OCI-LY7 (cell line): ENCODE measurements around the gene HSPH1. TPM values are rescaled to one million over a fixed set of nuclear protein-coding genes. Genes with fewer than 3 reads are reported as not detected.
"Not testable (repeated sequence)": the region's sequence is repeated elsewhere in the genome, so short reads cannot be mapped to it uniquely, and the experiment has no call there.

ENCODE experiments used
- BruUV-seq: library from RNA; stranded (reverse); fragments of 400-500 nt; replicated peaks from 2 replicates; lab custom pipeline; 2021; lab: Mats Ljungman, UMichigan
- CTCF ChIA-PET: fragments of 300-600 bp; sonication (Branson Sonifier 250); formaldehyde crosslinking; loops from one replicate; lab custom pipeline; 2022; ENCODE audit warnings: antibody characterized with exemption; ENCODE audit not compliant: unreplicated experiment; lab: Charles Lee
- POLR2A ChIA-PET: fragments of 300-600 bp; sonication (Branson Sonifier 250); formaldehyde crosslinking; loops from one replicate; lab custom pipeline; 2022; ENCODE audit warnings: antibody characterized with exemption; lab: Charles Lee
- DNase-seq: peaks from one replicate; pipeline ENCODE4 v3.0.0-alpha.2; 2015; ENCODE audit warnings: low spot score
- H2AFZ ChIP-seq: fragments of 200-600 bp; sonication (generic), shearing (Covaris generic); 2 replicates; pipeline ENCODE4 v1.6.1; 2014; ENCODE audit warnings: mild to moderate bottlenecking, antibody characterized with exemption, low read length, moderate library complexity
- H3K27ac ChIP-seq: fragments of 200-600 bp; sonication (generic); 2 replicates; pipeline ENCODE4 v1.5.1; 2014; ENCODE audit warnings: mixed run types, low read depth, mild to moderate bottlenecking, moderate library complexity, low read length, inconsistent platforms; ENCODE audit not compliant: poor library complexity, severe bottlenecking
- H3K36me3 ChIP-seq: fragments of 200-600 bp; sonication (generic); 2 replicates; pipeline ENCODE4 v1.6.1; 2014; ENCODE audit warnings: mild to moderate bottlenecking, antibody characterized with exemption, low read length, moderate library complexity, mixed read lengths; ENCODE audit not compliant: insufficient read depth
- H3K4me1 ChIP-seq: fragments of 200-600 bp; sonication (generic); 2 replicates; pipeline ENCODE4 v1.5.1; 2014; ENCODE audit warnings: mild to moderate bottlenecking, low read length; ENCODE audit not compliant: insufficient read depth, poor library complexity, severe bottlenecking
- H3K4me2 ChIP-seq: fragments of 200-600 bp; sonication (generic); 2 replicates; pipeline ENCODE4 v1.6.1; 2014; ENCODE audit warnings: mild to moderate bottlenecking, low read length
- H3K4me3 ChIP-seq: fragments of 200-600 bp; sonication (generic); 2 replicates; pipeline ENCODE4 v1.5.1; 2014; ENCODE audit warnings: mild to moderate bottlenecking, low read depth, low read length; ENCODE audit not compliant: poor library complexity, severe bottlenecking
- H3K79me2 ChIP-seq: fragments of 200-600 bp; sonication (generic); 2 replicates; pipeline ENCODE4 v1.6.1; 2016; ENCODE audit warnings: low read depth, mild to moderate bottlenecking, low read length, moderate library complexity, mixed read lengths; ENCODE audit not compliant: insufficient read depth
- H3K9me2 ChIP-seq: fragments of 200-600 bp; sonication (generic); 2 replicates; pipeline ENCODE4 v1.6.1; 2016; ENCODE audit warnings: mild to moderate bottlenecking, low read length, mixed read lengths; ENCODE audit not compliant: insufficient read depth
- H3K9me3 ChIP-seq: fragments of 200-600 bp; sonication (generic); 2 replicates; pipeline ENCODE4 v1.6.1; 2014; ENCODE audit warnings: mild to moderate bottlenecking, mixed run types, low read length, mixed read lengths
- H4K20me1 ChIP-seq: fragments of 200-600 bp; sonication (generic); 2 replicates; pipeline ENCODE4 v1.6.1; 2014; ENCODE audit warnings: mild to moderate bottlenecking, antibody characterized with exemption, low read length, moderate library complexity, mixed read lengths; ENCODE audit not compliant: insufficient read depth
- EZH2phosphoT487 ChIP-seq: fragments of 200-600 bp; sonication (generic); IDR thresholded peaks from 2 replicates; pipeline ENCODE4 v1.6.1; 2018; ENCODE audit warnings: low read depth, borderline replicate concordance, mild to moderate bottlenecking, mixed run types, antibody characterized with exemption, low read length, moderate library complexity, mixed read lengths
- intact Hi-C: fragments of 100-400 bp; cut with micrococcal nuclease; formaldehyde crosslinking; loops from one replicate; pipeline ENCODE4 v1.10.0; 2022; ENCODE audit not compliant: unreplicated experiment
- total RNA-seq, 2 experiments: library from RNA; depleted of rRNA in 1 of 2; stranded (reverse); fragments of >200 nt in 1 of 2; shearing (Covaris generic) in 1 of 2; gene quantifications; 2 replicates each; pipeline ENCODE4 v1.2.3, GENCODE V29; 2014 to 2022
- TF ChIP-seq, protein P1 (sequence below): fragments of 200-600 bp; sonication (generic); conservative IDR thresholded peaks from 2 replicates; pipeline ENCODE4 v1.5.1; 2014; ENCODE audit warnings: mild to moderate bottlenecking, antibody characterized with exemption, low read length, moderate library complexity, mixed read lengths

The HSPH1 gene
- total RNA-seq, 2 experiments from 2014 or later: 89.6 to 176 TPM

DNA sequence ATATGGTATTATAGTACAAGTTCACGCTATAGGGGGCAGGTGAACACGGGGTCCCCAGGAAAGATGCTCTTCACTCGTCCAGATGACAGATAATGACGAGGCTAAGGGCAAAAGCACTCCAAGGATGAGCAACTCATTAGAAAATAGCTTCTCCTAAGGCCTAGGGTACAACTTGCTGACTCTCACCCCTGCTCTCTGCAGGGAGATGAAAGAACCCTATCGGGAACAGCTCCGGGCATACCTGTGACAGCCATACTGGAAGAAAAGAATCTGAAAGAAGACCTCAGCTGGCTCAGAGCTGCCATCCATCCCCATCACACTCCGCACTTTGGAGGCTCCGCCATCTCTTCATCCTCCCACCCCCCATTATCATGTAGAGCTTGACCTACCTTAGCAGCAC is 17.5 kb upstream of the HSPH1 start:
- no peak for DNase-seq

GRCh38 chr13:31177813-31178495 is 16.2 kb upstream of the HSPH1 start:
- H3K4me3 ChIP-seq, CTCF ChIA-PET, H4K20me1 ChIP-seq, DNase-seq, H3K9me3 ChIP-seq, H3K27ac ChIP-seq, H3K36me3 ChIP-seq, H3K9me2 ChIP-seq, BruUV-seq, H3K79me2 ChIP-seq, H3K4me1 ChIP-seq, H3K4me2 ChIP-seq, H2AFZ ChIP-seq, intact Hi-C loops: not testable (repeated sequence)
- POLR2A ChIA-PET: interaction anchor here (0.6 kb wide), 2 partner anchors 15 to 37 kb away, joined by 4 to 5 read pairs; no protein-coding TSS in a partner anchor

More for the DNA sequence above, 17.5 kb upstream of the HSPH1 start:
- H3K79me2 ChIP-seq: no peaks in the 10 kb centered on the region
- H2AFZ ChIP-seq: no peak overlapping the region; the same call in 1 of the 2 replicates
- H3K4me3 ChIP-seq: no peak overlapping the region
- H3K36me3 ChIP-seq: no peaks in the 10 kb centered on the region
- CTCF ChIA-PET: interaction anchor here (0.6 kb wide), 1 partner anchor 20 kb away, joined by 3 read pairs; the partner anchor contains the start of gene B3GLCT
- POLR2A ChIA-PET: no interaction called here
- H3K4me2 ChIP-seq: no peak overlapping the region
- H3K9me2 ChIP-seq: no peaks in the 10 kb centered on the region
- H3K27ac ChIP-seq: no peak overlapping the region
- TF ChIP-seq EZH2phosphoT487: no peak
- TF ChIP-seq, protein P1, sequence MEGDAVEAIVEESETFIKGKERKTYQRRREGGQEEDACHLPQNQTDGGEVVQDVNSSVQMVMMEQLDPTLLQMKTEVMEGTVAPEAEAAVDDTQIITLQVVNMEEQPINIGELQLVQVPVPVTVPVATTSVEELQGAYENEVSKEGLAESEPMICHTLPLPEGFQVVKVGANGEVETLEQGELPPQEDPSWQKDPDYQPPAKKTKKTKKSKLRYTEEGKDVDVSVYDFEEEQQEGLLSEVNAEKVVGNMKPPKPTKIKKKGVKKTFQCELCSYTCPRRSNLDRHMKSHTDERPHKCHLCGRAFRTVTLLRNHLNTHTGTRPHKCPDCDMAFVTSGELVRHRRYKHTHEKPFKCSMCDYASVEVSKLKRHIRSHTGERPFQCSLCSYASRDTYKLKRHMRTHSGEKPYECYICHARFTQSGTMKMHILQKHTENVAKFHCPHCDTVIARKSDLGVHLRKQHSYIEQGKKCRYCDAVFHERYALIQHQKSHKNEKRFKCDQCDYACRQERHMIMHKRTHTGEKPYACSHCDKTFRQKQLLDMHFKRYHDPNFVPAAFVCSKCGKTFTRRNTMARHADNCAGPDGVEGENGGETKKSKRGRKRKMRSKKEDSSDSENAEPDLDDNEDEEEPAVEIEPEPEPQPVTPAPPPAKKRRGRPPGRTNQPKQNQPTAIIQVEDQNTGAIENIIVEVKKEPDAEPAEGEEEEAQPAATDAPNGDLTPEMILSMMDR: no peak
- intact Hi-C loops: no loop called here
- no peaks in the 10 kb centered on the region for H4K20me1 ChIP-seq
- no peaks in the 10 kb centered on the region for H3K4me1 ChIP-seq
- no peaks in the 10 kb centered on the region for H3K9me3 ChIP-seq
- no TSS peak for BruUV-seq

DNA sequence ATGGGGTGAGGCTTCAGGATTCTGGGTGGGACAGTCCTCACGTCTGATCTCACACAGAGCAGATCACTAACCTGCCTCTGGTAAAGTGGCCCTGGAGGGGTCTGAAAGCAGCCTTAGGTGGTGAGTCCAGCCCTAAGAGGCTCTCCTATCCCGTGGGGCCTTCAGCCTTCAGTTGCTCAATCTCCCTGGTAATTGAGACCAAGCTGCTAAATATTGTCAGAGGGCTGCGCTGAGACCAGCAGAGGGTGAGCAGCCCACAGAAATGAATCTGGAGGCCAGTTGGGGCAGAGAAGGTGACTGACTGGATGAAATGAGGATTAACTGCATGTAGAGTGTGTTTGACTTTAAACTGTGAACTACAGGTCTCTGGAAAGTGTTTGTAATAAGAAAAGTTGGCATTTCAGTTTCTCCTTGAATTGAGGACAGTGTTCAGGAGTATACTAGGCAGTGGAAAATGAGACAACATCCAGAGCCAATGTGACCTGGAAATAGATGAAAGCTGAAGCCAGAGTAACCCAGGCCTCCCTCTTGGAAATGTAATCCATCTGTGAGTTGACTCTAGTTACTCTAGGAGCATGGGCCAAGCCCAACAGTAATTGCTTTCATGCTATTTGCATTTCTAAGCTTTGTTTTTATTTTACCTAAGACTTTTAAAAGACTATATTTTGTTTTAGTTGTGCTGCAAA is 14.3 kb upstream of the HSPH1 start:
- H3K36me3 ChIP-seq: no peaks in the 10 kb centered on the region
- CTCF ChIA-PET: no interaction called here
- POLR2A ChIA-PET: no interaction called here
- H3K4me1 ChIP-seq: no peaks in the 10 kb centered on the region
- H4K20me1 ChIP-seq: no peaks in the 10 kb centered on the region
- no peaks in the 10 kb centered on the region for H3K9me3 ChIP-seq
- H2AFZ ChIP-seq: no peak overlapping the region
- no peaks in the 10 kb centered on the region for H3K9me2 ChIP-seq
- no TSS peak for BruUV-seq
- TF ChIP-seq, protein P1: no peak
- TF ChIP-seq EZH2phosphoT487: no peak
- no peak overlapping the region for H3K4me2 ChIP-seq
- H3K4me3 ChIP-seq: no peak overlapping the region
- DNase-seq: no peak
- no peak overlapping the region for H3K27ac ChIP-seq
- no peaks in the 10 kb centered on the region for H3K79me2 ChIP-seq
- intact Hi-C loops: no loop called here
